IMR-90 (cell line): ENCODE data around the gene RAB42. TPM values are rescaled to one million over a fixed set of nuclear protein-coding genes. Genes with fewer than 3 reads are reported as not detected.

Experiments
- ATAC-seq: fragments of 200-7000 bp; cut with Tn5 transposase; 2 replicates; pipeline ENCODE4 v1.9.1; 2020; ENCODE audit warnings: low read depth, mild to moderate bottlenecking, moderate library complexity
- BruUV-seq: library from RNA; stranded (reverse); fragments of 400-500 nt; replicated peaks from 2 replicates; lab custom pipeline; 2021; lab: Mats Ljungman, UMichigan
- CTCF ChIA-PET: fragments of 300-600 bp; formaldehyde crosslinking; extraction: SDS; loops from one replicate; lab custom pipeline; 2021; ENCODE audit warnings: antibody characterized with exemption; lab: Yijun Ruan, JAX
- POLR2A ChIA-PET: fragments of 300-600 bp; sonication (Branson Sonifier 250); formaldehyde crosslinking; loops from one replicate; lab custom pipeline; 2022; ENCODE audit warnings: antibody characterized with exemption; ENCODE audit not compliant: unreplicated experiment; lab: Charles Lee
- DNase-seq: peaks from one replicate; pipeline ENCODE4 v3.0.0; 2013
- H2AFZ ChIP-seq: replicated peaks from 2 replicates; pipeline ENCODE3; 2013; ENCODE audit warnings: low read length, mild to moderate bottlenecking; ENCODE audit not compliant: poor library complexity
- H2AK5ac ChIP-seq: 2 replicates; pipeline ENCODE4 v1.6.1; 2013; ENCODE audit warnings: low read depth, low read length, inconsistent platforms
- H2AK9ac ChIP-seq: replicated peaks from 2 replicates; pipeline ENCODE3; 2013; ENCODE audit warnings: mild to moderate bottlenecking, low read depth, low read length, moderate library complexity; ENCODE audit not compliant: poor library complexity
- H2BK120ac ChIP-seq: 2 replicates; pipeline ENCODE4 v1.6.1; 2013; ENCODE audit warnings: low read depth, low read length, inconsistent platforms
- H2BK15ac ChIP-seq: 3 replicates; pipeline ENCODE4 v1.6.1; 2013; ENCODE audit warnings: low read depth, low read length, inconsistent platforms
- H2BK20ac ChIP-seq: 2 replicates; pipeline ENCODE4 v1.6.1; 2013; ENCODE audit warnings: low read depth, mild to moderate bottlenecking, inconsistent platforms, low read length, moderate library complexity
- H2BK5ac ChIP-seq: 2 replicates; pipeline ENCODE4 v1.6.1; 2013; ENCODE audit warnings: mild to moderate bottlenecking, low read depth, low read length, inconsistent platforms; ENCODE audit not compliant: poor library complexity, severe bottlenecking
- H3K14ac ChIP-seq: replicated peaks from 2 replicates; pipeline ENCODE4 v1.6.1; 2013; ENCODE audit warnings: low read depth, low read length, inconsistent platforms
- H3K18ac ChIP-seq: 2 replicates; pipeline ENCODE4 v1.6.1; 2013; ENCODE audit warnings: low read depth, low read length, control low read depth
- H3K23ac ChIP-seq: 2 replicates; pipeline ENCODE4 v1.6.1; 2013; ENCODE audit warnings: low read depth, low read length, inconsistent platforms
- H3K27ac ChIP-seq: 2 replicates; pipeline ENCODE4 v1.5.1; 2013; ENCODE audit warnings: mild to moderate bottlenecking, control low read depth, low read length; ENCODE audit not compliant: insufficient read depth
- H3K27me3 ChIP-seq: 2 replicates; pipeline ENCODE4 v1.6.1; 2013; ENCODE audit warnings: low read length; ENCODE audit not compliant: control insufficient read depth, insufficient read depth
- H3K36me3 ChIP-seq: 2 replicates; pipeline ENCODE4 v1.6.1; 2013; ENCODE audit warnings: low read length, mixed read lengths; ENCODE audit not compliant: control insufficient read depth, insufficient read depth
- H3K4ac ChIP-seq: 2 replicates; pipeline ENCODE4 v1.6.1; 2013; ENCODE audit warnings: low read depth, low read length, inconsistent platforms
- H3K4me1 ChIP-seq: 2 replicates; pipeline ENCODE4 v1.6.1; 2013; ENCODE audit warnings: low read length, mixed read lengths; ENCODE audit not compliant: control insufficient read depth, insufficient read depth
- H3K4me2 ChIP-seq: 2 replicates; pipeline ENCODE4 v1.6.1; 2013; ENCODE audit warnings: low read depth, mild to moderate bottlenecking, control low read depth, low read length, moderate library complexity
- H3K4me3 ChIP-seq: 2 replicates; pipeline ENCODE4 v1.5.1; 2013; ENCODE audit warnings: low read depth, mild to moderate bottlenecking, control low read depth, low read length, moderate library complexity; ENCODE audit not compliant: insufficient read depth
- H3K56ac ChIP-seq: 2 replicates; pipeline ENCODE4 v1.6.1; 2013; ENCODE audit warnings: low read length, inconsistent platforms; ENCODE audit not compliant: insufficient read depth; ENCODE audit errors: extremely low read depth
- H3K79me1 ChIP-seq, 2 experiments: 2 replicates each; pipeline ENCODE4 v1.6.1; 2013; ENCODE audit warnings: low read length in 2 of 2, inconsistent platforms in 1 of 2, low read depth in 1 of 2
- H3K9ac ChIP-seq: 2 replicates; pipeline ENCODE4 v1.6.1; 2013; ENCODE audit warnings: low read depth, low read length, control low read depth
- H3K9me1 ChIP-seq: 2 replicates; pipeline ENCODE4 v1.6.1; 2013; ENCODE audit warnings: low read length, inconsistent platforms; ENCODE audit not compliant: insufficient read depth
- H3K9me3 ChIP-seq: 2 replicates; pipeline ENCODE4 v1.6.1; 2013; ENCODE audit warnings: low read length; ENCODE audit not compliant: control insufficient read depth, insufficient read depth
- H4K20me1 ChIP-seq: 2 replicates; pipeline ENCODE4 v1.6.1; 2013; ENCODE audit warnings: low read length, inconsistent platforms; ENCODE audit not compliant: insufficient read depth
- H4K5ac ChIP-seq: 2 replicates; pipeline ENCODE4 v1.6.1; 2013; ENCODE audit warnings: mild to moderate bottlenecking, low read depth, low read length, control low read depth
- H4K8ac ChIP-seq, 2 experiments: 2 replicates each; pipeline ENCODE4 v1.6.1; 2013; ENCODE audit warnings: low read depth in 2 of 2, low read length in 2 of 2, control low read depth in 1 of 2, inconsistent platforms in 1 of 2
- H4K91ac ChIP-seq: 2 replicates; pipeline ENCODE4 v1.6.1; 2013; ENCODE audit warnings: low read depth, low read length, inconsistent platforms; ENCODE audit not compliant: insufficient read depth
- CEBPB ChIP-seq: IDR thresholded peaks from 2 replicates; pipeline ENCODE4 v1.6.1; 2012; ENCODE audit warnings: low read depth, low read length, improper control_type of control experiment
- CHD1 ChIP-seq: IDR thresholded peaks from 2 replicates; pipeline ENCODE4 v1.6.1; 2012; ENCODE audit warnings: low read depth, low read length, improper control_type of control experiment
- MAFK ChIP-seq: IDR thresholded peaks from 2 replicates; pipeline ENCODE4 v1.6.1; 2012; ENCODE audit warnings: low read depth, low read length, improper control_type of control experiment
- MAZ ChIP-seq: IDR thresholded peaks from 2 replicates; pipeline ENCODE4 v1.6.1; 2012; ENCODE audit warnings: low read depth, mild to moderate bottlenecking, low read length, improper control_type of control experiment, moderate library complexity, borderline replicate concordance
- MXI1 ChIP-seq: IDR thresholded peaks from 2 replicates; pipeline ENCODE4 v1.6.1; 2012; ENCODE audit warnings: low read depth, mild to moderate bottlenecking, low read length, moderate library complexity, borderline replicate concordance
- NFE2L2 ChIP-seq: fragments of 150-350 bp; IDR thresholded peaks from 2 replicates; pipeline ENCODE4 v1.6.1; 2016; ENCODE audit warnings: low read depth, mild to moderate bottlenecking, low read length
- POLR2A ChIP-seq: IDR thresholded peaks from 2 replicates; pipeline ENCODE4 v1.6.1; 2012; ENCODE audit warnings: mild to moderate bottlenecking, low read depth, low read length
- RAD21 ChIP-seq: IDR thresholded peaks from 2 replicates; pipeline ENCODE4 v1.6.1; 2012; ENCODE audit warnings: low read length, improper control_type of control experiment
- RCOR1 ChIP-seq: IDR thresholded peaks from 2 replicates; pipeline ENCODE4 v1.6.1; 2012; ENCODE audit warnings: mild to moderate bottlenecking, low read length, improper control_type of control experiment; ENCODE audit not compliant: insufficient replicate concordance
- SMC3 ChIP-seq: fragments of 150-350 bp; IDR thresholded peaks from 2 replicates; pipeline ENCODE4 v1.6.1; 2016; ENCODE audit warnings: low read depth, mild to moderate bottlenecking, antibody characterized with exemption, low read length, moderate library complexity
- WGBS, 2 experiments: methylation state at CpG; one replicate each; pipeline versions ENCODE4 v1.1.5 to v1.1.7; 2013; ENCODE audit warnings: missing lambda C conversion rate in 2 of 2; ENCODE audit not compliant: insufficient read length in 1 of 2; ENCODE audit errors: extremely low coverage in 2 of 2; 5-methylcytosine and 5-hydroxymethylcytosine counted together
- dilution Hi-C: fragments of 300-500 bp; cut with HindIII; formaldehyde crosslinking; loops from one replicate; pipeline ENCODE4 v1.14.3; 2018; ENCODE audit warnings: low sequenced_read_pairs; ENCODE audit not compliant: unreplicated experiment
- in situ Hi-C: fragments of 300-500 bp; cut with MboI; formaldehyde crosslinking; loops from 3 replicates; pipeline ENCODE4 v1.14.3; 2019; ENCODE audit warnings: low sequenced_read_pairs, inconsistent platforms, mixed read lengths
- intact Hi-C: fragments of 100-400 bp; cut with micrococcal nuclease; formaldehyde crosslinking; loops from 2 replicates; pipeline ENCODE4 v1.10.0; 2022
- polyA plus RNA-seq, 3 experiments: library from polyadenylated mRNA; depleted of rRNA; stranded (reverse); fragments of >200 nt; gene quantifications; 2 replicates each; pipeline ENCODE4 v1.2.3, GENCODE V29; 2012; ENCODE audit warnings: low replicate concordance in 1 of 3
- total RNA-seq: library from RNA; depleted of rRNA; stranded (reverse); fragments of >200 nt; gene quantifications from 2 replicates; pipeline ENCODE4 v1.2.3, GENCODE V29; 2012
- TF ChIP-seq, protein P1 (sequence below): conservative IDR thresholded peaks from 2 replicates; pipeline ENCODE4 v1.5.1; 2012; ENCODE audit warnings: mild to moderate bottlenecking, low read depth, low read length, improper control_type of control experiment
- TF ChIP-seq, protein P2 (sequence below): fragments of 150-350 bp; IDR thresholded peaks from 2 replicates; pipeline ENCODE4 v1.6.1; 2016; ENCODE audit warnings: low read depth, mild to moderate bottlenecking, low read length, moderate library complexity, borderline replicate concordance

The RAB42 gene
- total and polyA plus RNA-seq, 2 of the 4 experiments (the other 2 are of a cell fraction): 0.77 to 0.90 TPM

DNA sequence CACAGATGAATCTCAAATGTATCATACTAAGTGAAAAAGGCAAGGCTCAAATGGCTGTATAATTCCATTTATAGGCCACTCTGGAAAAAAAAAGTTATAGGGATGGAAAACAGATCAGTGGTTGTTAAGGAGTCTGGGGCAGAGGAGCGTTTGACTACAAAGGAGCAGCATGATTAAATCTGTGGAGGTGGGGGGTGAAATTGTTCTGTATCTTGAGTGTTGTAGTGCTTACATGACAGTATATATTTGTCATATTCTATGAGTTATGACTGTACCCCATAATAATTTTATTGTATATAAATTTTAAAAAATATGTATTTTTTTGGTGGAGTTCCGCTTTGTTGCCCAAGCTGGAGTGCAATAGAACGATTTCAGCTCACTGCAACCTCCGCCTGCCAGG lies 40.5 kb downstream of the RAB42 start:
- POLR2A ChIA-PET: no interaction called here

More for the DNA sequence above, 40.5 kb downstream of the RAB42 start:
- H2BK120ac ChIP-seq: no peak overlapping the region
- H4K5ac ChIP-seq: no peak overlapping the region
- H3K23ac ChIP-seq: no peak overlapping the region
- TF ChIP-seq POLR2A (no peak), RAD21 (no peak), MAFK (no peak), CEBPB (no peak), SMC3 (no peak), CHD1 (no peak), RCOR1 (no peak), MAZ (no peak), NFE2L2 (no peak), MXI1 (no peak)
- TF ChIP-seq, protein P1, sequence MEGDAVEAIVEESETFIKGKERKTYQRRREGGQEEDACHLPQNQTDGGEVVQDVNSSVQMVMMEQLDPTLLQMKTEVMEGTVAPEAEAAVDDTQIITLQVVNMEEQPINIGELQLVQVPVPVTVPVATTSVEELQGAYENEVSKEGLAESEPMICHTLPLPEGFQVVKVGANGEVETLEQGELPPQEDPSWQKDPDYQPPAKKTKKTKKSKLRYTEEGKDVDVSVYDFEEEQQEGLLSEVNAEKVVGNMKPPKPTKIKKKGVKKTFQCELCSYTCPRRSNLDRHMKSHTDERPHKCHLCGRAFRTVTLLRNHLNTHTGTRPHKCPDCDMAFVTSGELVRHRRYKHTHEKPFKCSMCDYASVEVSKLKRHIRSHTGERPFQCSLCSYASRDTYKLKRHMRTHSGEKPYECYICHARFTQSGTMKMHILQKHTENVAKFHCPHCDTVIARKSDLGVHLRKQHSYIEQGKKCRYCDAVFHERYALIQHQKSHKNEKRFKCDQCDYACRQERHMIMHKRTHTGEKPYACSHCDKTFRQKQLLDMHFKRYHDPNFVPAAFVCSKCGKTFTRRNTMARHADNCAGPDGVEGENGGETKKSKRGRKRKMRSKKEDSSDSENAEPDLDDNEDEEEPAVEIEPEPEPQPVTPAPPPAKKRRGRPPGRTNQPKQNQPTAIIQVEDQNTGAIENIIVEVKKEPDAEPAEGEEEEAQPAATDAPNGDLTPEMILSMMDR: no peak
- TF ChIP-seq, protein P2, sequence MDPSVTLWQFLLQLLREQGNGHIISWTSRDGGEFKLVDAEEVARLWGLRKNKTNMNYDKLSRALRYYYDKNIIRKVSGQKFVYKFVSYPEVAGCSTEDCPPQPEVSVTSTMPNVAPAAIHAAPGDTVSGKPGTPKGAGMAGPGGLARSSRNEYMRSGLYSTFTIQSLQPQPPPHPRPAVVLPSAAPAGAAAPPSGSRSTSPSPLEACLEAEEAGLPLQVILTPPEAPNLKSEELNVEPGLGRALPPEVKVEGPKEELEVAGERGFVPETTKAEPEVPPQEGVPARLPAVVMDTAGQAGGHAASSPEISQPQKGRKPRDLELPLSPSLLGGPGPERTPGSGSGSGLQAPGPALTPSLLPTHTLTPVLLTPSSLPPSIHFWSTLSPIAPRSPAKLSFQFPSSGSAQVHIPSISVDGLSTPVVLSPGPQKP: no peak
- ATAC-seq (no peak), DNase-seq (no peak)
- no peak overlapping the region for H2BK20ac ChIP-seq
- no TSS peak for BruUV-seq
- no peak overlapping the region for H2AFZ ChIP-seq
- no peak overlapping the region for H3K4me3 ChIP-seq
- H3K14ac ChIP-seq: no peak overlapping the region
- H3K79me1 ChIP-seq: peaks cover 13 to 29% of the 10 kb centered on the region in 2 experiments
- no peak overlapping the region for H2AK5ac ChIP-seq
- H3K27me3 ChIP-seq: no peaks in the 10 kb centered on the region
- CTCF ChIA-PET: no interaction called here
- no peak overlapping the region for H3K4me2 ChIP-seq
- H3K4ac ChIP-seq: no peak overlapping the region
- no peak overlapping the region for H2BK5ac ChIP-seq
- no peaks in the 10 kb centered on the region for H3K9me3 ChIP-seq
- H2BK15ac ChIP-seq: no peak overlapping the region
- no peak overlapping the region for H4K91ac ChIP-seq
- H3K36me3 ChIP-seq: 0 out of 2 replicates have a peak, but pooled peaks cover 3% of the 10 kb centered on the region
- intact Hi-C loops (no loop called here), dilution Hi-C loops (no loop called here), in situ Hi-C loops (no loop called here)
- 100% methylated on average over 1 of the region's 4 CpGs; no CpG with 5 or more reads in 1 of the 2 experiments for WGBS, 2 experiments
- no peak overlapping the region for H3K56ac ChIP-seq
- H4K20me1 ChIP-seq: no peaks in the 10 kb centered on the region
- H2AK9ac ChIP-seq: no peak overlapping the region
- no peak overlapping the region for H3K9ac ChIP-seq
- no peak overlapping the region for H3K27ac ChIP-seq
- H3K18ac ChIP-seq: no peak overlapping the region
- no peak overlapping the region for H4K8ac ChIP-seq
- no peaks in the 10 kb centered on the region for H3K9me1 ChIP-seq
- no peaks in the 10 kb centered on the region for H3K4me1 ChIP-seq
